DMS 273 treated with DMSO at 0.1 percent for 48 hours (cell line): Measurements from ENCODE around the gene SP140L.
"Not testable (repeated sequence)": the region's sequence is repeated elsewhere in the genome, so short reads cannot be mapped to it uniquely, and the experiment has no call there.

Experiments used
- DNase-seq: peaks from one replicate; lab custom pipeline; 2025; lab: John Stamatoyannopoulos, UW

The SP140L gene

DNA sequence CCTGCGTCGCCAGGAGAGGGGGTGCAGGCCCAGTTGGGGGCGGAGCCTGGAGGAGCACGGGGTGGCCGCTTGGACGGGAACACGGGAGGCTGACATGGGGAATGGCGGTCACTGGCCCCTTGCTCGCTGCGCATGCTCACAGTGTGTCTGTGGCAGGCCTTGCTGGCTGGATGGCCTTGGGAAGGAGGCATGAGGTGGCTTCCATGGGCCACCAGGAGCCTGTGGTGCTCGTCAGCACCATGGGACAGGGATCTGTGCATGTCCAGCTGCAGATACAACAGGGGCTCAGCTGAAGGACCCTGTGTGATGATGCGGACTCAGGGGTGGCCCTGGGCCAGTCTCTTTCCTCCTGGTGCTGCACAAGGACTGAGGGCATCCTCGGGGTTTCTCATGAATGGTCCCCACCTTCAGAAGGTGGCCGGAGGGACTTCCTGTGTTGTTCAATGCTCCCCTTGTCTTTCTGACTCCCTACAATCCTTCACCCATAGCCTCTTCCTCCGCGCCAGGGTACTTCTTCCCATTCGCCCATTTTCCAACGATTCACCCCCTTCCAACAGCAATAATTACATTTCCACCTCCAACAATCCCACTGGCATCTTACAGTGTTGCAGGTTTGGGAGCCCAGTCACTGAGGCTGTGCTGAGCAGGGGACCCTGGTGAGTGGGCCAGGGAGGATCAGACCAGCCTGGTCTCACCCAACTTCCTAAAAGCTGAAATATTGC lies 3.4 kb upstream of the SP140L start:
- DNase-seq: no peak

DNA sequence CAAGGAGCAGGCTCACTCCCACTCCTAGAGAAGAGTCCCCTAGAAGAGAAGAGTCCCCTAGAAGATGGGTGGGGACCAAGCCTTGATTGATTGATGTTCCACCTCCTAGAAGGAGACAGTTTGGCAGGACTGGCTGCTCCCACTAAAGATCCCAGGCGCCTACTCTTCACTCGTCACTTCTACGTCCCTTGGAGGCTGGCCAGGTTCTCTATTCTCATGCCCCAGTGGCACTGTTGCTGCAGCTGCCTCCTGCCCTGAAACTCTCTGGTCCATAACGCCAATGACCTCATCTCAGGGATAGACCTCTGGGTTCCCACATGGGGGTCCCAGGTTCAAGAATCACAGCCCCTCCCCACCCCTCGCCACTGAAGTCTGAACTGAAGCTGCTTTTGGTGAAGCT lies 2.5 kb upstream of the SP140L start:
- DNase-seq: no peak

- no peak for DNase-seq
Observed at GRCh38 chr2:230325316-230326243, 1.4 kb upstream of the SP140L start.

DNA sequence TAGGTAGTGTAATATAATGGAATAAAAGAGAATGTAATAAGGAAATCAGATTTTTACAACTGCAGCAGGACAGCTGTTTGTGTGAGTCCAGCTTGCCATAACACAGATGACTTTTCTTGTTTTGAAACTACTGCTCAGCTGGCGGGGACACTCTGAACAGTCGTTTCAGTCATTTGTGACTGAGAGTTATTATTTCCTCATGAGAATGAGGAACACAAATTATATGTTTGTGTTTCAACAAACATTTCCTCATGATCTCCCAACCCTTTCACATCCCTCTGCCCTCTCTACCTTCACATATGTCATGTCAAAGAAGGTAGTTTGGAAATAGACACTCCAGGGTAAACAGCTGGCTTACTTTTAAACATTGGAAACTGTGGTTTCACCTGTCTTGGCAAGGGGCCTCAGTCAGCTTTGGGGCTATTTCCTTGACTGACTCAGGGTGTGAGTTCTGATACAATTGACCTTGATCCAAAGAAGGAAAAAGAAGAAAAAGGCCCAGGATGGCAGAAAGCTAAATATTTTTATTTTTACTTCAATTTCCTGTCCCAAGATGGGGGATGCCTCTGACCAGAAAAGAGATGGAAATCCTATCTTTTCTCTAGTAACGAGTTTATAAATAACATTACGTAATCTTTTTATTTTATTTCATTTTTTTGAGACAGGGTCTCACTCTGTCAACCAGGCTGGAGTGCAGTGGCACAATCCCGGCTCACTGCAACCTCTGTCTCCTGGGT lies 593 bp downstream of the SP140L start:
- DNase-seq: no peak

DNA sequence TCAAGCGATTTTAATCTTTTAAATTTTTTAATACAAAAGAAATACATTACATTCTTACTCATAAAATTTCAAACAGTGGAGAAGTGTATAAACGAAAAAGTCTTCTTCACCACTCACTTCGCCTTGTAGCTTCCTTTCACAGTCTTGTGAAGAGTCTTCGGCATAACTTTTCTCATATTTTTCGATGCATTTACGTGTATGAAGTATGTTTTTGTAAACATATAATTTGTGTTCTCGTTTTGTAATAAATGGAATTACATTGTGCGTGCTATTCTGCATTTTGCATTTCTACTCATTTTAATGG lies 1.1 kb downstream of the SP140L start:
- DNase-seq: no peak

GRCh38 chr2:230329946-230330605 lies 3.1 kb downstream of the SP140L start:
- DNase-seq: no peak

DNA sequence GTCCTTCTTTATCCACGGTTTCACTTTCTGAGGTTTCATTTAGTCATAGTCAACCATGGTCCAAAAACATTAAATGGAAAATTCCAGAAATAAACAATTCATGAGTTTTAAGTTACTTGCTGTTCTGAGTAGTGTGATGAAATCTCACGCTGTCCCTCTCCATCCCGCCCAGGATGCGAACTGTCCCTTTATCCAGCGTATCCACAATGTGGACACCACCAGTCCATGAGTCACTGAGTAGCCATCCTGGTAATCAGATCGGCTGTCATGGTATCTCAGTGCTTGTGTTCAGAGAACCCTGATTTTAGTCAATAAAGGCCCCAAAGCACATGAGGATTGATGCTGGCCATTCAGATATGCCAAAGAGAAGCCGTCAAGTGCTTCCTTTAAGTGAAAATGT lies 3.7 kb downstream of the SP140L start:
- no peak for DNase-seq

DNA sequence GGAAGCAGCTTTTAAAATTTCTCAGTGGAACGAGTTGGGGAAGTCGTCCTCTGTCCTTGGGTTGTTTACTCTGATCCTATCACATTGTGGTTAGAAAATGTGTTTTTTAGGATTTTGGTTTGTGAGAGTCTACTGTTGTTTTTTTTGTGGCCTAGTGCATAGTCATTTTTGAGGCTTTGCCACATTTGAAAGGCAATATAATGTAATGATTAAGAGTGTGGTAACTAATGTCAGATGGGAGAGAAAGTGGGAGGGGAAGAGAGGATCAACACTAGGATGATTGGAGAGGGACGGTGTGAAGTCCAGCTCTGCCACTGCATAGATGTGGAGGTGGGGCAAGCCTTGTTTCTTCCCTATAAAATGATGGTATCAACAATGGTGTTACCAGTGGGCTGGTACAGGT lies 8.5 kb downstream of the SP140L start:
- DNase-seq: no peak

- DNase-seq: no peak
Observed at GRCh38 chr2:230335864-230336506, 9.0 kb downstream of the SP140L start.

GRCh38 chr2:230341936-230342528 lies 15.0 kb downstream of the SP140L start:
- DNase-seq: not testable (repeated sequence)

- not testable (repeated sequence) for DNase-seq
Observed at GRCh38 chr2:230343041-230343624, 16.1 kb downstream of the SP140L start.

DNA sequence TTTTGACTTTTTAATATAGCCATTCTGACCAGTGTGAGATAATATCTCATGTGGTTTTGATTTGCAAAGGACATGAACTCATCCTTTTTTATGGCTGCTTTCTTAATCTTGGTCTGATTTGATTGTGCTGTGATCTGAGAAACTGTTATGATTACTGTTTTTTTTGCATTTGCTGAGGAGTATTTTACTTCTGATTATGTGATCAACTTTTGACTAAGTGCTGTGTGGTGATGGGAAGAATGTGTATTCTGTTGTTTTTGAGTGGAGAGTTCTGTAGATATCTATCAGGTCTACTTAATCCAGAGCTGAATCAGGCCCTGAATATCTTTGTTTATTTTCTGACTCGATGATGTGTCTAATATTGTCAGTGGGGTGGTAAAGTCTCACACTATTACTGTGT lies 16.8 kb downstream of the SP140L start:
- no peak for DNase-seq

DNA sequence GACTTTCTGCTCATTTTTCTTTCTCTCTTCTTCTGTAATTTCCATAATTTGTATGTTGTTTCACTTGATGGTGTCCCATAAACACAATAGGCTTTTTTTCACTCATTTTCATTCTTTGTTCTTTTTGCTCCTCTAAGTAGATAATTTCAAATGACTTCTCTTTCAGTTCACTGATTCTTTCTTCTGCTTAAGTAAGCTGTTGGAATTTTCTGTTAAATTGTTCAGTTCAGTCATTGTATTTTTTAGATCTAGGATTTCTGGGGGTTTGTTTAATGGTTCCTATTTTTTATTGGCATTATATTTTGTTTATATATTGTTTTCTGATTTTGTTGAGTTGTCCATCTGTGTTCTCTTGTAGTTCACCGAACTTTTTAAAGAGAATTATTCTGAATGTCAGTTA lies 19.5 kb downstream of the SP140L start:
- no peak for DNase-seq

DNA sequence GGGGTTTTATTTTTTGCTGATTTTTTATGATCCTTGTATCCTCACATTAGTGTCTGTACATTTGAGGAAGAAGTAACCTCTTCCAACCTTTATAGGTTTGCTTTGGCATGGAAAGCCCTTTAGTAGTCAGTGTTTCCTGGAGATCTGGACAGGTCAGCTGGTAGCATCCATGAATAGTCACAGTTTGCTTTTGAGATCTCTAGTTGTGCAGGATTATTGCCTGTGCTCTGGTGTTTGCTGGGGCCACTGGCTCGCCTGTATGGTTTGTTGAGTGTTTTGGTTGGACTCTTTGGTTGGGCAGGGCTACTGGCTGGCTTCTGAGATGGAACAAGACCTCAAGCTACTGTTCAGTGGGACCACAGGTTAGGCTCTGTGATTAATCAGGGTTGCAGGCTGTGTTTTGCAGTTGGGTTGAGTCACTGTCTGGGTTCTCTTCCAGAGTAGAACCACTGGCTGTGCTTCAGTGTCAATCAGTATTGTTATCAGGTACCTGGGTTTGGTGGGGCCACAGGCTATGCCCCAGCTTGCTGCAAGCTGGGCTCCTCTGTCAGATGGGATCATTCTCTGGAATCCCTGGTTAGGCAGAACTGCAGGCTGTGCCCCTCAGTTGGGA lies 20.0 kb downstream of the SP140L start:
- DNase-seq: no peak

- DNase-seq: no peak
Observed at GRCh38 chr2:230347659-230348305, 20.8 kb downstream of the SP140L start.

- DNase-seq: no peak
Observed at GRCh38 chr2:230348787-230349186, 21.8 kb downstream of the SP140L start.

GRCh38 chr2:230356084-230356483 lies 29.1 kb downstream of the SP140L start:
- no peak for DNase-seq

DNA sequence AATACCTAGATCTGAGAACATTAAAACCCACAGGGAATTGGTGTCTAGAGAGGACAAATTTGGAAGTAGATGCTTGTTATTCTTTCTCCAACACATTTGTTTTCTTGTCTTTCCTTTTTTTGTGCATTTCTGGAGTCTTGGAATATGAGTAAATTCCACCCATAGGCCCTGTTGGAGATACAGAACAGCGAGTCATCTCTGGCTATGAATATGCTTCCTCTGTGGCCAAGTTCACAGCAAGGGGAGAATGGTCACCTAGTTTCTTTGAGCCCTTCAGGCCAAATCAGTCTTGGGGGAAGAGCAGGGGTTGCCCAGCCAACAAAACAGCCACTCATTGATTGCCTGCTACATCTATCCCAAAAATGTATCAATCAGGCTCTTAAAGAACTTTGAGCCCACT lies 31.3 kb downstream of the SP140L start:
- no peak for DNase-seq

GRCh38 chr2:230360028-230360427 lies 33.0 kb downstream of the SP140L start:
- DNase-seq: no peak
